GM12873 (cell line): Measurements from ENCODE around the gene SPDYE4.

Experiments
- TF ChIP-seq, protein P1 (sequence below): IDR thresholded peaks from 2 replicates; pipeline ENCODE4 v1.5.1; 2012; ENCODE audit warnings: low read depth, mild to moderate bottlenecking, moderate library complexity, low read length, control low read depth; ENCODE audit not compliant: insufficient read depth; ENCODE audit errors: missing control alignments

Gene SPDYE4

DNA sequence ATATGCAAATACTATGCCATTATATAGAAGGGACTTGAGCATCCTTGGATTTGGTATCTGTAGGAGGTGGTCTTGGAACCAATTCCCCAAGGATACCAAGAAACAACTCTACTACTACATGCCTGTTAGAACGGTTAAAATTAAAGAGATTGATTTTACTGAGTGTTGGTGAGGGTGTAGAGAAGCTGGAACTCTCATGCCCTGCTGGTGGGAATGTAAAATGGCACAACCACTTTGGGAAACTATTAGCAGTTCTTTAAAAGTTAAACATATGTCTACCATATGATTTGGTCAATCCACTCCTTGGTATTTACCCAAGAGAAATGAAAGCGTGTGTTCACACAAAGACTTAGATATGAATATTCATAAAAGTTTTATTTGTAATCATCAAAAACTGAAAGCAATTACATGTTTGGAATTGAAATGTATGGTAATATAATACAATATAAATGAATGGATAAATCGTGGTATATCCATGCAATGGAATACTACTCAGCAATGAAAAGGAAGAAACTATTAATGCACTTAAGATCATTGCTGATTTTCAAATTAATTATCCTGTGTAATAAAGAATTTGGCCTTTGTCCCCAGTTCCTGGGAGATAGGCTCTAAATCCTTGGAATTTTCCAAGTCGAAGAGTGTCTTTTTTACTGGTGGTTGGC, 33.0 kb upstream of the SPDYE4 start:
- TF ChIP-seq, protein P1, sequence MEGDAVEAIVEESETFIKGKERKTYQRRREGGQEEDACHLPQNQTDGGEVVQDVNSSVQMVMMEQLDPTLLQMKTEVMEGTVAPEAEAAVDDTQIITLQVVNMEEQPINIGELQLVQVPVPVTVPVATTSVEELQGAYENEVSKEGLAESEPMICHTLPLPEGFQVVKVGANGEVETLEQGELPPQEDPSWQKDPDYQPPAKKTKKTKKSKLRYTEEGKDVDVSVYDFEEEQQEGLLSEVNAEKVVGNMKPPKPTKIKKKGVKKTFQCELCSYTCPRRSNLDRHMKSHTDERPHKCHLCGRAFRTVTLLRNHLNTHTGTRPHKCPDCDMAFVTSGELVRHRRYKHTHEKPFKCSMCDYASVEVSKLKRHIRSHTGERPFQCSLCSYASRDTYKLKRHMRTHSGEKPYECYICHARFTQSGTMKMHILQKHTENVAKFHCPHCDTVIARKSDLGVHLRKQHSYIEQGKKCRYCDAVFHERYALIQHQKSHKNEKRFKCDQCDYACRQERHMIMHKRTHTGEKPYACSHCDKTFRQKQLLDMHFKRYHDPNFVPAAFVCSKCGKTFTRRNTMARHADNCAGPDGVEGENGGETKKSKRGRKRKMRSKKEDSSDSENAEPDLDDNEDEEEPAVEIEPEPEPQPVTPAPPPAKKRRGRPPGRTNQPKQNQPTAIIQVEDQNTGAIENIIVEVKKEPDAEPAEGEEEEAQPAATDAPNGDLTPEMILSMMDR, result peak; percentile 24

GRCh38 chr17:8789743-8790142, 31.4 kb upstream of the SPDYE4 start:
- TF ChIP-seq, protein P1, result no peak

GRCh38 chr17:8788998-8789397, 30.7 kb upstream of the SPDYE4 start:
- TF ChIP-seq, protein P1, result no peak

DNA sequence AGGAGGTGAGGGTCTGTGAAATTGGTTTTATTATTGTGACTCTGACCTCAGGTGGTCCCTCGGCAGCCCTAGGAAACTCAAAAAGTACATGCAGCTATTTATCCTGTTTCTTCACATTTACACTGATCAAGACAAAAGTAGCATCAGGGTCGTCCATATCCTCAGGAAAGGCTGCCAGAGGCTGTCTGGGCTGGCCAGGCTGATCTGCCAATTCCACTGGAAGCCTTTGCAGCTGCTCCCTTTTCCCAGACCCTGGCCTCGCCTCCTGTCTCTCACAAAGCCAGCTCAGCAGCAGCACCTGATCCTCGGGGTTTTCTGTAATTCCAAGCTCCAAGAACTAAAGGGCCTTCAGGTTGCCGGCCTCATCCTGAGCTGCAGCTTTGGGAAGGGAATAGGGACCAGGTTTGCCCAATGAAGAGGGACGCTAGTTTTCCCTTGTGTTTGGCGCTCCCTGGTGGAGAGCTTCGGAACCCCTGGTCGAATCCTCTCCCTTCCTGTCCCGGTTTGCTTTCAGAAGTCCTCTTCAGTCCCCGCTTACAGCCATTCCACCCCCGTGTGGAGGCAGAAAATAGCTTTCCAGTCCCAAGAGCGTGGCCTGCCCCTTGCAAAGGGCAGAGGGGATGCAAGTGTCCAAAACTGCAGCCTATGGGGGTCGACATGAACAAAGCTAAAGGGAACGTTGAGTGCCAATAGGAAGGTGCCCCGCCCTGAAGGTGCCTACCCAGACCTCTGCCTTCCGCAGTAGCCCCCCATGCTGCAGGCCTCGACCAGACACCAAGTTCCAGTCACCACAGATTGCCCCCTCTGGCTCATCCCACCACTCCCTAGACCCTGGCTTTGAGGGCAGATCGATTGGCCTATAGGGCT, 27.4 kb upstream of the SPDYE4 start:
- TF ChIP-seq, protein P1, result peak; percentile 94

DNA sequence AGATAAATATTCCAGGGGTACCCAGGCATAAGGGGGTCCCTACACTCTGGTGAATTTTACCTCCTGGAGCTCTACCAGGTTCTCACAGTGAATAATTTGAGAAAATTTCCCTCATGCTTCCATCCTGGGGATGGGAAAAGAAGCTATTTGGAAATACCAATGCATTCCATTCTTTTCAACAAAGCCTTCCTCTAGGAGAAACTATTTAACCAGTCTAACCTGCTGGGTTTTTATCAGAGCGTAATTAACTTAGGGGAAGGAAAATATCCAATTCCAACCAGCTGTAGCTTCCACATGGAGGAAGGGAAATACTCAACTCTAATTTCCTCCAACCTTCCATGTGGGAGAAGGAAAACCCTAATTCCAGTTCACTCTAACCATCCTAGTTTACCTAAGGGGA, 23.8 kb upstream of the SPDYE4 start:
- TF ChIP-seq, protein P1, result no peak

DNA sequence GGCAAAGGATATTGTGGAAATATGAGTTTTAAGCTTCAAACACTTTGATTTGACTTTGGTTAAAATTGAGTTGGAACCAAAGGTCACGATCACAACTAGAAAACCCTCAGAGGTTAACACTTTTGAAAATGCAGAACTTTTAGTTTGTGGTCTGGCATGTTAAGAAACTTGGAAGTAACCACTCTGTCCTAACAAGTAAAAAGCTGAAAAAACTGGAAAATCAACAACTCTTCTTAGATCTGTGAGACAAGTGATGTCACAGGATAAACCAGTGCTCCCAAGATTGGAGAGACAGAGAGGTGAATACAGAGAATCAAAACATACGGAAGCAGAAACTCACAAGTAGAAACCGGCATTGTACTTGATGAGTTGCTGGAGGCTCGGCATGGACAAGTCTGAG, 23.4 kb upstream of the SPDYE4 start:
- TF ChIP-seq, protein P1, result no peak

DNA sequence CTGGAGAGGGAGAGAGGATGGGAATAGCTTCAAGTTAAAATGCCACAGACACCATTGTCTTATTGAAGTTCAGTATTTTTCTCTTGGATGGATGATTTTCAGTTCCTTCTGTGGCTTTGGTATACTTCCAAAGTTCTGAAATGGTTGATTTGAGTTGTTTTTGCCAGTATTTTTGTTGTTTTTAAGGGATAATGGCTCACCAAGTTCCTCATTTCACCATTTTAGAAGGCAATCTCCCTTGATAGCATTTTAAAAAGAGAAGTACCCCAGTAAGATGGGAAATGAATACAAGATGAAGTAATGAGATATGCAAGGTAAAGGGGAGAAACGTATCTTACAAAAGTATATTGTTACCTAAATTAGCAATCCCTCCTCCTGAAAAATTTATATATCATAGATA, 18.5 kb upstream of the SPDYE4 start:
- TF ChIP-seq, protein P1, result no peak
